KMS-11 (cell line): Measurements from ENCODE around the gene MAIP1.
A peak's percentile ranks its signal among the peaks of the same experiment; 100 is the strongest.

ENCODE experiments used
- H2AFZ ChIP-seq: fragments of 200-600 bp; sonication (generic); 2 replicates; pipeline ENCODE4 v1.6.1; 2016; ENCODE audit warnings: antibody characterized with exemption, mixed run types, low read depth
- H3K27ac ChIP-seq: fragments of 200-600 bp; sonication (generic); 2 replicates; pipeline ENCODE4 v1.6.1; 2016; ENCODE audit warnings: mild to moderate bottlenecking, mixed run types
- H3K27me3 ChIP-seq: fragments of 200-600 bp; sonication (generic); 2 replicates; pipeline ENCODE4 v1.6.1; 2017; ENCODE audit warnings: mild to moderate bottlenecking, low read depth, mixed run types, moderate library complexity; ENCODE audit not compliant: insufficient read depth
- H3K36me3 ChIP-seq: fragments of 200-600 bp; sonication (generic); 2 replicates; pipeline ENCODE4 v1.6.1; 2017; ENCODE audit warnings: mild to moderate bottlenecking, mixed run types; ENCODE audit not compliant: insufficient read depth
- H3K4me1 ChIP-seq: fragments of 200-600 bp; sonication (generic); 2 replicates; pipeline ENCODE4 v1.6.1; 2016; ENCODE audit warnings: mild to moderate bottlenecking, low read depth, mixed run types; ENCODE audit not compliant: poor library complexity, severe bottlenecking
- H3K4me2 ChIP-seq: fragments of 200-600 bp; sonication (generic); 2 replicates; pipeline ENCODE4 v1.7.0; 2016; ENCODE audit warnings: mild to moderate bottlenecking, mixed run types
- H3K4me3 ChIP-seq: fragments of 200-600 bp; sonication (generic); IDR thresholded peaks from 2 replicates; pipeline ENCODE4 v1.6.1; 2017; ENCODE audit warnings: low read depth, low read length, mixed read lengths; ENCODE audit not compliant: insufficient read depth
- H3K79me2 ChIP-seq: fragments of 200-600 bp; sonication (generic); 2 replicates; pipeline ENCODE4 v1.6.1; 2016; ENCODE audit warnings: low read depth, mixed run types; ENCODE audit not compliant: insufficient read depth
- H3K9ac ChIP-seq: fragments of 200-600 bp; sonication (generic); 2 replicates; pipeline ENCODE4 v1.6.1; 2016; ENCODE audit warnings: mild to moderate bottlenecking, mixed run types
- H4K20me1 ChIP-seq: fragments of 200-600 bp; sonication (generic); 2 replicates; pipeline ENCODE4 v1.6.1; 2016; ENCODE audit warnings: mild to moderate bottlenecking, mixed run types; ENCODE audit not compliant: insufficient read depth
- TF ChIP-seq, protein P1 (sequence below): fragments of 200-600 bp; sonication (generic); conservative IDR thresholded peaks from 2 replicates; pipeline ENCODE4 v1.6.1; 2017; ENCODE audit warnings: low read depth, mild to moderate bottlenecking, antibody characterized with exemption, low read length, moderate library complexity, mixed read lengths

Gene MAIP1

DNA sequence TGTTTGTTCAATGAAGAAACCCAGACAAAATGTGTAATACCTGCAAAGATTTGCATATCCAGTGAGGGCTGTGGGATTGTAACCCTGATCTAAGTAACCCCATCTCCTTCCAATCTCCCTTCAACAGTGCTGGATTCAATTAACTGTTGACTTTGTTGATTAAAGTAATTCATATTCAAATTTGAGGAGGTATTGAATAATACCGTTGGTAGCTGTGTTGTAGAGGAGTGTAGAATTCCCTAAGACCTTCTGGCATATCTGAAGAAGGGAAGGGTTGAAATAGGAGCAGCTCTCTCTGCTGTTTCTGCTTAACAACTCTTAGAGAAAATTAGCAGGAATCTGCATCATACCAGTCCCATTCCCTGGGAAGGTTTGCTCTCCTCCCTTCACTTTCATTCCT lies 28.2 kb downstream of the MAIP1 start:
- TF ChIP-seq, protein P1, sequence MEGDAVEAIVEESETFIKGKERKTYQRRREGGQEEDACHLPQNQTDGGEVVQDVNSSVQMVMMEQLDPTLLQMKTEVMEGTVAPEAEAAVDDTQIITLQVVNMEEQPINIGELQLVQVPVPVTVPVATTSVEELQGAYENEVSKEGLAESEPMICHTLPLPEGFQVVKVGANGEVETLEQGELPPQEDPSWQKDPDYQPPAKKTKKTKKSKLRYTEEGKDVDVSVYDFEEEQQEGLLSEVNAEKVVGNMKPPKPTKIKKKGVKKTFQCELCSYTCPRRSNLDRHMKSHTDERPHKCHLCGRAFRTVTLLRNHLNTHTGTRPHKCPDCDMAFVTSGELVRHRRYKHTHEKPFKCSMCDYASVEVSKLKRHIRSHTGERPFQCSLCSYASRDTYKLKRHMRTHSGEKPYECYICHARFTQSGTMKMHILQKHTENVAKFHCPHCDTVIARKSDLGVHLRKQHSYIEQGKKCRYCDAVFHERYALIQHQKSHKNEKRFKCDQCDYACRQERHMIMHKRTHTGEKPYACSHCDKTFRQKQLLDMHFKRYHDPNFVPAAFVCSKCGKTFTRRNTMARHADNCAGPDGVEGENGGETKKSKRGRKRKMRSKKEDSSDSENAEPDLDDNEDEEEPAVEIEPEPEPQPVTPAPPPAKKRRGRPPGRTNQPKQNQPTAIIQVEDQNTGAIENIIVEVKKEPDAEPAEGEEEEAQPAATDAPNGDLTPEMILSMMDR, result no peak

DNA sequence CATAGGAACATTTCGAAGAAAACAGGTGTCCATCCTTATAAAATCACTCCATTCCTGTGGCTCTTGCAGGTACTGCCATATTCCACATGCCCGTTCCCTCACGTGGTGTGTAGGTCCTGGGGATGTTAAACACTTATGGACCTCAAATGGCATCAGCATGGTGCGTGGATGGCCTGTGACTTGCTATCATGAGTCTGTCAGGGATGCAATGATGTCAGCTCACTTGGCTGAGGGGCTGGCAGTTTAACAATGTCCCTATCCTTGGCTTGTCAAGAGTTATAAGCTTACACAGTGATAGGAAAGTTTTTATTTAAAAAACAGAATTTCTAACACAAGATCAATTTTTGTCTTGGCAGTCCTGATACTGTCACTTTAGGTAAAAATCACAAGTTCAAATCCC lies 28.8 kb downstream of the MAIP1 start:
- Histone ChIP-seq H4K20me1 (no peaks in the 10 kb centered on the region), H3K79me2 (no peaks in the 10 kb centered on the region), H2AFZ (no peak overlapping the region), H3K27ac (no peak overlapping the region), H3K36me3 (no peaks in the 10 kb centered on the region), H3K4me1 (peaks cover 11% of the 10 kb centered on the region), H3K9ac (no peak overlapping the region), H3K4me3 (no peak overlapping the region), H3K27me3 (no peaks in the 10 kb centered on the region), H3K4me2 (no peak overlapping the region)
- TF ChIP-seq, protein P1, result no peak

More for the DNA sequence above, 28.2 kb downstream of the MAIP1 start:
- no peaks in the 10 kb centered on the region for H3K27me3 ChIP-seq
- no peak overlapping the region for H2AFZ ChIP-seq
- no peak overlapping the region for H3K9ac ChIP-seq
- no peak overlapping the region for H3K4me2 ChIP-seq
- no peaks in the 10 kb centered on the region for H4K20me1 ChIP-seq
- no peak overlapping the region for H3K27ac ChIP-seq
- H3K4me3 ChIP-seq, result no peak overlapping the region
- H3K4me1 ChIP-seq, result peaks cover 17% of the 10 kb centered on the region
- H3K36me3 ChIP-seq, result no peaks in the 10 kb centered on the region
- no peaks in the 10 kb centered on the region for H3K79me2 ChIP-seq

DNA sequence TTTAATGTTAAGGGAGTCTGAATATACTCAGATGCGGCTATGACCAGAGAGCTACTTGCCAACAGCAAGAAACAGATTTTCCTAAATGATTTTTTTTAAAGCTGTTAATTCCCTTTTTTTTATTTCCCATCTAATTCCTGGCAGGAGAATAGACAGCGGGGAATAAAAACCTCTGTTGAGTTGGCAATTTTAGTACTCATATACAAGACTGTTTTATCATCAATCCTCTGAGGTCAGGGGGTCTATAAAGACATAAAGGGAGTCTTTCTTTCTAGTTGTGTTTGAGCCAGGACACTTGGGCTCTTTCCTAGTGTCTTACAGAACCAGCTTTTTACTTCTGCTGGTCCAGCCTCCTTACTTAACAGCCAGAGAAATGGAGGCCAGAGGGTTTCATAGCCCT lies 29.4 kb downstream of the MAIP1 start:
- H3K27me3 ChIP-seq, result no peaks in the 10 kb centered on the region
- peaks cover 7% of the 10 kb centered on the region for H3K4me1 ChIP-seq
- no peak overlapping the region for H3K9ac ChIP-seq
- TF ChIP-seq, protein P1, result no peak
- no peak overlapping the region for H2AFZ ChIP-seq
- no peak overlapping the region for H3K4me2 ChIP-seq
- no peaks in the 10 kb centered on the region for H4K20me1 ChIP-seq
- no peak overlapping the region for H3K27ac ChIP-seq
- no peaks in the 10 kb centered on the region for H3K36me3 ChIP-seq
- no peaks in the 10 kb centered on the region for H3K79me2 ChIP-seq
- H3K4me3 ChIP-seq, result no peak overlapping the region

DNA sequence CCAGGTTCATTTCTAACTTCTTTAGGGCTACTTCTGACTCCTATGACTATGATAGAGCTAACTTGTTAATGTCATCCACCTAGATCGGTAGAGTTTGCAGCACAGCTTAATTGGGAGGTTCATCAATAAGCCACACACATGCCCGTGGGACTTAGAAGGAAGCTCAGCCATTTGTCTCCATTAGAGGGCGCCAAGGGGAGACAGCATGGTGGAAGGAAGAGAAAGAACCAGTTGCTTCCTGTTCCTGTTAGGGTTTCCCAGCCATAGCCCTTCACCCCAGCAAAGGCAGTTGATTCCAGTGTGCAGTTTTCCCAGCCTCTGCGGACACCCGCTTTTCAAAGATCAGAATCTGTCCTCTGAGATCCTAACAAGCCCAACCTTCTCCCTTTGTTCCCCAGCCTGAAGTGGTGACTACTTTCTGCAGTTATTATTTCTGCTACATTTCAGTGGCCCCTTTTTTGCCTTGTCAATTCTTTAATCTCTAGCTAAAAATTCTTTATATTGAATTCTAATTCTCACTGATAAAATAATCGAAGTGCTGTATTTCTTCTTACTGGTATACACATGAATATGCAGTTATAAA lies 30.3 kb downstream of the MAIP1 start:
- Histone ChIP-seq H3K27ac (no peak overlapping the region), H3K36me3 (no peaks in the 10 kb centered on the region), H3K79me2 (no peaks in the 10 kb centered on the region), H3K4me2 (no peak overlapping the region), H3K4me1 (peaks cover 5% of the 10 kb centered on the region), H3K27me3 (no peaks in the 10 kb centered on the region), H3K9ac (no peak overlapping the region), H4K20me1 (no peaks in the 10 kb centered on the region), H3K4me3 (no peak overlapping the region), H2AFZ (peak overlapping the region; percentile 82)
- TF ChIP-seq, protein P1, result peak; percentile 77
